VCaP (cell line): Measurements from ENCODE around the gene RPTN.

Experiments used
- H3K27ac ChIP-seq: fragments of 450-650 bp; 2 replicates; pipeline ENCODE4 v1.5.1; 2017
- TF ChIP-seq, protein P1 (sequence below): fragments of 450-650 bp; conservative IDR thresholded peaks from 2 replicates; pipeline ENCODE4 v1.5.1; 2017; ENCODE audit warnings: mild to moderate bottlenecking, moderate library complexity

Gene RPTN

DNA sequence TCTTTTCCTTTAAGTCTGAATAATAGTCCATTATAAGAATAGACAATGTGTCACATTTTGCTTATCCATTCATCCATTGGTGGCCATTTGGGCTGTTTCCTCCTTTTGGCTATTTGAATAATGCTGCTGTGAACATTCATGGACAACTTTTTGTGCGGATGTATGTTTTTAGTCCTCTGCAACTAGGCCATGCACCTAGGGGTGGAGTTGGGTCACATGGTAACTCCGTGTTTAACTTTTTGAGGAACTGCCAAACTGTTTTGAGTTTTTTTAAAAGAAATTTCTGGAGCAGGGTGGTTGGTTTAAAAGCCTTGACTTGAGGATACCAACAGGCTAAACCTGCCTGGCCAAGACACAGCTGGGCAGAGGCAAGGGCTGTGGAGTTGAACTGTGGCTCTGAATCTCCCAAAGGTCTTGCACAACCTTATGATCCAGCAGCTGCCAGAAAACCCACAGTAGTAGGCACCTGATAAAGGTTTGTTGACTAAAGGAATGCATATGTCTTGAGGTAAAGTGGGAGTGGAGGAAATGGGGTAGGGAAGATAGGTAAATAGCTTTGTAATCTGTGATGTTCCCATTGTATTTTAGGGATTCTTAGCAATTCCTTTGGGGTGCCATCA lies 5.6 kb upstream of the RPTN start:
- no peak overlapping the region for H3K27ac ChIP-seq

DNA sequence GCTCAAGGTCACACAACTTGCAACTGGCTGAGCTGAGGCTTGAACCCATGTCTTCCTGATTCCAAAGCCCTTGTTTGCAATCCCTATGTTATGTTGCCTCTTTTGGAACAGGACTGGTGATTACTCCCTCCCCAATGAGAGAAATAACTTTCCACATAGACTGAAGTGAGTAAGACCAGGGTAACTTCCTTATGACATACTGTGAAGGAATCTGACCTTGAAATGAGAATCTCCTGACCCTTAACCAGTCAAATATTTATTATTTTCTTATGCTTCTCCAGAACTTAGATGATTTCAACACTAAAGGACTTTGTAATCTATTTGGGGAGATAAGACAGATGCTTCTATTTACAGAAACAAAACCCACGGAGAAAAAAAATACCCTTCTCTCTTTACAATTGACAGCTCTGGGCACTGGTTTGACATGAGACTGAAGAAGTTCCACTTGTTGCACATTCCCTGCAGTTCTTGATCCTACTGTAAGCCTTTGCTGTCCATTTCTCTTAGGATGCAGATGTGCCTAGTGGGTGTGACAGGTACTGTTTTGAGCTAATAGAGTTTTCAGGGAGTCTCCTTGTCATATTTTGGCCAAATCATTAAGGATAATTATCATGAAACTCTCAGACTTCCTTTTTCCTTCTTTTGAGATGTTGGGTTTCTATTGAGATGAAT lies 3.9 kb upstream of the RPTN start:
- H3K27ac ChIP-seq = no peak overlapping the region

More for the DNA sequence above, 5.6 kb upstream of the RPTN start:
- TF ChIP-seq, protein P1, sequence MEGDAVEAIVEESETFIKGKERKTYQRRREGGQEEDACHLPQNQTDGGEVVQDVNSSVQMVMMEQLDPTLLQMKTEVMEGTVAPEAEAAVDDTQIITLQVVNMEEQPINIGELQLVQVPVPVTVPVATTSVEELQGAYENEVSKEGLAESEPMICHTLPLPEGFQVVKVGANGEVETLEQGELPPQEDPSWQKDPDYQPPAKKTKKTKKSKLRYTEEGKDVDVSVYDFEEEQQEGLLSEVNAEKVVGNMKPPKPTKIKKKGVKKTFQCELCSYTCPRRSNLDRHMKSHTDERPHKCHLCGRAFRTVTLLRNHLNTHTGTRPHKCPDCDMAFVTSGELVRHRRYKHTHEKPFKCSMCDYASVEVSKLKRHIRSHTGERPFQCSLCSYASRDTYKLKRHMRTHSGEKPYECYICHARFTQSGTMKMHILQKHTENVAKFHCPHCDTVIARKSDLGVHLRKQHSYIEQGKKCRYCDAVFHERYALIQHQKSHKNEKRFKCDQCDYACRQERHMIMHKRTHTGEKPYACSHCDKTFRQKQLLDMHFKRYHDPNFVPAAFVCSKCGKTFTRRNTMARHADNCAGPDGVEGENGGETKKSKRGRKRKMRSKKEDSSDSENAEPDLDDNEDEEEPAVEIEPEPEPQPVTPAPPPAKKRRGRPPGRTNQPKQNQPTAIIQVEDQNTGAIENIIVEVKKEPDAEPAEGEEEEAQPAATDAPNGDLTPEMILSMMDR = no peak

DNA sequence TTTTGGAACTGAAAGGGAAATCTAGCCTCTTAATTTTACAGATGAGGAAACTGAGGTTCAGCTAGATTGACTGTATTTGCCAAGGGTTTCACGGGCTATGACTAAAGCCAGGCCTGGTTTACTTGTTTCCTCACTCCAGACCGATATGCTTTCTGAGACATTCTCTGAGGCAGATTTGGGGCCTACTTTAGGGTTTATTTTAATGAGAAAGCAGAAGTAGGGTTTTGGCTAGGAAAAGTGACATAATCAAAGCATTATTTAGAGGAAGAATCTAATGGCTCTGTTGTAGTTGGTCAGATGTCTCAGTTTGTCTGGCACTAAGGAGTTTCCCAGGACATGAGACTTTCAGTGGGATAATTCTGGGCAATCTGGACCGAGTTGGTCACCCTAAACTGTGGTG lies 1.5 kb upstream of the RPTN start:
- TF ChIP-seq, protein P1 = no peak
- no peak overlapping the region for H3K27ac ChIP-seq

More for the DNA sequence above, 3.9 kb upstream of the RPTN start:
- TF ChIP-seq, protein P1 = no peak

DNA sequence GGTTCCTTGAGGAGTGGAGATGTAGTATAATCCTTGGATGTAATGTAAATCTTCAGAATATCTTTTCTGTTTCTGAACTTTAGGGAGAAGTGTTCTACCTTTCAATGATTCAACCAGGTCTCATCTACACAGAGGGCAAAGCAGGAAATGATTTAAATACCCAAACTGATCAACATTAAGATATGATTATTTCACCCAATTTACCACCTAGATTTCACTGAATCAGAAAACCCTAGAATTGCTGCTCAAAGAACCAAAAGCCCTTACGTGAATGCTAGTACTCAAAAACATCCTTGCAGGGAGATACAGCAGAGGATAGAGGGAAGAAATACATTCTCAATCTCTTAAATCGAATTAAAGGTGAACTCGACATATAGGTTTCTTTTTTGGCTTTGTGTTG lies 5.0 kb downstream of the RPTN start:
- no peak overlapping the region for H3K27ac ChIP-seq
- TF ChIP-seq, protein P1 = no peak

DNA sequence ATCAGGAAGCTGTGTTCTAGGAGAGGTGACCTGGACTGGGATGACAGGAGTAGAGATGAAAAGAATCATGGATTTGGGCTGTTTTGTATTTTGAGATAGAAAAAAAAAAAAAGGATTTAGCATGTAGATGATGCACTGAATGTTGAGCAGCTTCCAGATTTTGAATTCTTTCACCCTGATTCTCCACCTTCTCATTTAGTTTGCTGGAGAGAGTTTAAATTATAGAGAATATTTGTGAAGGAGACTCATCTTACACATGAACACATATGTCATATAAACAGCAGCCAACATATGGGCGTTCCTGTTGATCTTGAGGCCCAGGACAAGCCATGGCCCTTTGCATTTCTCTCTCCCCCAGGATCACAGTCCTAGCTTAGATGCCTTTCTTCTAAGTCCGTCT lies 7.4 kb downstream of the RPTN start:
- TF ChIP-seq, protein P1 = no peak
- H3K27ac ChIP-seq = no peak overlapping the region

DNA sequence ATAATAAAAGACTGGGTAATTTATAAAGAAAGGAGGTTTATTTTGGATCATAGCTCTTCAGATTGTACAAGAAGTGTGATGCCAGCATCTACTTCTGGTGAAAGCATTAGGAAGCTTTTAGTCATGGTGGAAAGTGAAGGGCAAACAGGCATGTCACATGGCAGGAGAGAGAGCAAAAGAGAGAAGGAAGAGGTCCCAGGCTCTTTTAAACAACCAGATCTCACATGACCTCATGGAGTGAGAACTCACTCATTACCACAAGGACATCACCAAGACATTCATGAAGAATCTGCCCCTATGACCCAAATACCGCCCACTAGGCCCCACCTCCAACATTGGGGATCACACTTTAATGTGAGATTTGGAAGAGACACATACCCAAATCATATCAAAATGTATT lies 10.0 kb downstream of the RPTN start:
- TF ChIP-seq, protein P1 = no peak
- H3K27ac ChIP-seq = no peak overlapping the region

DNA sequence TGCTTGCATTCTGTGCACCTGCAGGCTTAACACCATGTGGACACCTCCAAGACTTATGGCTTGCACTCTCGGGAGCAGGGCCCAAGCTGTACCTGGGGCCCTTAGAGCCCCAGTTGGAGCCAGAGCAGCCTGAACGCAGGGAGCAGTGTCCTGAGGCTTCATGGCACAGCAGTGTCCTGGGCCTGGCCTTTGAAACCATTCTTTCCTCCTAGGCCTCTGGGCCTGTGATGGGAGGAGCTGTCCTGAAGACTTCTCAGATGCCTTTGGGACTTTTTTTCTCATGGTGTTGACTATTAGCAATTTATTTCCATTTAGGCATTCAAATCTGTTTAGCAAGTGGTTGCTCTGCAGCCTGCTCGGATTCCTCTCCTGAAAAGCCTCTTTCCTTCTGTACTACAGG lies 11.0 kb downstream of the RPTN start:
- TF ChIP-seq, protein P1 = no peak
- H3K27ac ChIP-seq = no peak overlapping the region
